ENCODE measurements around the gene EVX2. TPM values are rescaled to one million over a fixed set of nuclear protein-coding genes. Genes with fewer than 3 reads are reported as not detected.

EVX2 gene
- total and polyA plus RNA-seq, 2 of the 4 experiments (the other 2 are of a cell fraction) = not detected

- TF ChIP-seq MAFK (IDR thresholded peaks at IDR 0.05; ENCODE audit: low read depth, low read length) = no peak
- TF ChIP-seq SMC3 (IDR thresholded peaks at IDR 0.05; ENCODE audit: low read depth, low read length) = no peak
- no peak for TF ChIP-seq RAD21 (IDR thresholded peaks at IDR 0.05; ENCODE audit: low read length)
- TF ChIP-seq FOS (IDR thresholded peaks at IDR 0.05; ENCODE audit: low read depth, low read length) = no peak
- TF ChIP-seq MXI1 (IDR thresholded peaks at IDR 0.05; ENCODE audit: borderline replicate concordance, low read depth, low read length) = no peak
- no peak for TF ChIP-seq POLR2A (IDR thresholded peaks at IDR 0.05; ENCODE audit: low read depth, low read length)
These were observed 12.2 kb downstream of the EVX2 start (continued) for GRCh38 chr2:176071330-176072291.

GRCh38 chr2:176068419-176068832 is 15.3 kb downstream of the EVX2 start:
- H3K27ac ChIP-seq (ENCODE audit: insufficient read depth, low read length) = no peak overlapping the region
- dilution Hi-C loops (cut with HindIII; ENCODE audit: low sequenced_read_pairs, unreplicated experiment) (no loop called here), intact Hi-C loops (cut with micrococcal nuclease) (no loop called here), in situ Hi-C loops (cut with MboI; ENCODE audit: low sequenced_read_pairs) (no loop called here)
- H3K4me1 ChIP-seq (ENCODE audit: control insufficient read depth, insufficient read depth, low read length) = no peaks in the 10 kb centered on the region
- no peaks in the 10 kb centered on the region for H3K79me1 ChIP-seq (ENCODE audit: low read depth in 1 of 2, low read length in 2 of 2)
- no peak overlapping the region for H3K4me3 ChIP-seq (ENCODE audit: insufficient read depth, low read depth, low read length)
- no peak overlapping the region for H3K9ac ChIP-seq (ENCODE audit: low read depth, low read length)
- no TSS peak for BruUV-seq (replicated peaks)
- ATAC-seq (ENCODE audit: low read depth) (no peak), DNase-seq (no peak)
- no peak overlapping the region for H2BK15ac ChIP-seq (ENCODE audit: low read depth, low read length)
- H2BK120ac ChIP-seq (ENCODE audit: low read depth, low read length) = no peak overlapping the region
- no peaks in the 10 kb centered on the region for H4K20me1 ChIP-seq (ENCODE audit: insufficient read depth, low read length)
- no peak overlapping the region for H2AK5ac ChIP-seq (ENCODE audit: low read depth, low read length)
- peaks cover 74% of the 10 kb centered on the region for H3K27me3 ChIP-seq (ENCODE audit: control insufficient read depth, insufficient read depth, low read length)
- H4K91ac ChIP-seq (ENCODE audit: insufficient read depth, low read depth, low read length) = no peak overlapping the region
- H3K14ac ChIP-seq (replicated peaks; ENCODE audit: low read depth, low read length) = no peak overlapping the region
- POLR2A ChIA-PET (ENCODE audit: unreplicated experiment) = no interaction called here
- no peak overlapping the region for H4K5ac ChIP-seq (ENCODE audit: low read depth, low read length)
- H3K23ac ChIP-seq (ENCODE audit: low read depth, low read length) = no peak overlapping the region
- no peaks in the 10 kb centered on the region for H3K36me3 ChIP-seq (ENCODE audit: control insufficient read depth, insufficient read depth, low read length)
- no peak overlapping the region for H3K56ac ChIP-seq (ENCODE audit: extremely low read depth, insufficient read depth, low read length)
- H3K4ac ChIP-seq (ENCODE audit: low read depth, low read length) = no peak overlapping the region
- H2AK9ac ChIP-seq (replicated peaks; ENCODE audit: low read depth, low read length, poor library complexity) = no peak overlapping the region
- H3K9me3 ChIP-seq (ENCODE audit: control insufficient read depth, insufficient read depth, low read length) = peaks cover 6% of the 10 kb centered on the region; the same call in 1 of the 2 replicates
- no peak overlapping the region for H2BK5ac ChIP-seq (ENCODE audit: low read depth, low read length, poor library complexity, severe bottlenecking)
- no peaks in the 10 kb centered on the region for H3K9me1 ChIP-seq (ENCODE audit: insufficient read depth, low read length)
- no peak overlapping the region for H2AFZ ChIP-seq (replicated peaks; ENCODE audit: low read length, poor library complexity)
- H3K4me2 ChIP-seq (ENCODE audit: low read depth, low read length) = no peak overlapping the region
- no peak overlapping the region for H2BK20ac ChIP-seq (ENCODE audit: low read depth, low read length)
- no peak overlapping the region for H3K18ac ChIP-seq (ENCODE audit: low read depth, low read length)
- 11% methylated on average over 23 of the region's 30 CpGs; no CpG with 5 or more reads in 1 of the 2 experiments for WGBS, 2 experiments (ENCODE audit: extremely low coverage in 2 of 2, insufficient read length in 1 of 2)
- H4K8ac ChIP-seq (ENCODE audit: low read depth in 2 of 2, low read length in 2 of 2) = no peak overlapping the region
- CTCF ChIA-PET = interaction anchor here (0.5 kb wide), 1 partner anchor 583 kb away, joined by 7 read pairs; no protein-coding TSS in a partner anchor
- no peak for TF ChIP-seq MAZ (IDR thresholded peaks at IDR 0.05; ENCODE audit: borderline replicate concordance, low read depth, low read length)
- no peak for TF ChIP-seq MAFK (IDR thresholded peaks at IDR 0.05; ENCODE audit: low read depth, low read length)
- no peak for TF ChIP-seq ELK1 (IDR thresholded peaks at IDR 0.05; ENCODE audit: borderline replicate concordance, low read depth, low read length)
- no peak for TF ChIP-seq CTCF (conservative IDR thresholded peaks at IDR 0.05; ENCODE audit: low read depth, low read length)
- no peak for TF ChIP-seq USF2 (IDR thresholded peaks at IDR 0.05; ENCODE audit: low read depth, low read length)
- TF ChIP-seq RCOR1 (IDR thresholded peaks at IDR 0.05; ENCODE audit: insufficient replicate concordance, low read length) = no peak
- TF ChIP-seq RAD21 (IDR thresholded peaks at IDR 0.05; ENCODE audit: low read length) = no peak
- no peak for TF ChIP-seq POLR2A (IDR thresholded peaks at IDR 0.05; ENCODE audit: low read depth, low read length)

Data from IMR-90 (cell line).